Gastrocnemius medialis (tissue), 4 donors: ENCODE measurements around the gene ENG.

Source experiments
- CTCF ChIP-seq, 5 experiments: fragments of 450-650 bp in 3 of 5; fragments of 200-600 bp in 2 of 5; sonication (generic) in 2 of 5; IDR thresholded peaks in 4 of 5; conservative IDR thresholded peaks in 1 of 5; 1 replicate in 4 of 5; 2 replicates in 1 of 5; pipeline ENCODE4 v1.5.1; 2016 to 2019; ENCODE audit warnings: antibody characterized with exemption in 5 of 5, mild to moderate bottlenecking in 3 of 5, moderate library complexity in 3 of 5
- POLR2A ChIP-seq, 2 donors: fragments of 450-650 bp; IDR thresholded peaks; one replicate each; pipeline ENCODE4 v1.6.1; 2017; ENCODE audit warnings: antibody characterized with exemption in 2 of 2, mild to moderate bottlenecking in 2 of 2, moderate library complexity in 2 of 2

DNA sequence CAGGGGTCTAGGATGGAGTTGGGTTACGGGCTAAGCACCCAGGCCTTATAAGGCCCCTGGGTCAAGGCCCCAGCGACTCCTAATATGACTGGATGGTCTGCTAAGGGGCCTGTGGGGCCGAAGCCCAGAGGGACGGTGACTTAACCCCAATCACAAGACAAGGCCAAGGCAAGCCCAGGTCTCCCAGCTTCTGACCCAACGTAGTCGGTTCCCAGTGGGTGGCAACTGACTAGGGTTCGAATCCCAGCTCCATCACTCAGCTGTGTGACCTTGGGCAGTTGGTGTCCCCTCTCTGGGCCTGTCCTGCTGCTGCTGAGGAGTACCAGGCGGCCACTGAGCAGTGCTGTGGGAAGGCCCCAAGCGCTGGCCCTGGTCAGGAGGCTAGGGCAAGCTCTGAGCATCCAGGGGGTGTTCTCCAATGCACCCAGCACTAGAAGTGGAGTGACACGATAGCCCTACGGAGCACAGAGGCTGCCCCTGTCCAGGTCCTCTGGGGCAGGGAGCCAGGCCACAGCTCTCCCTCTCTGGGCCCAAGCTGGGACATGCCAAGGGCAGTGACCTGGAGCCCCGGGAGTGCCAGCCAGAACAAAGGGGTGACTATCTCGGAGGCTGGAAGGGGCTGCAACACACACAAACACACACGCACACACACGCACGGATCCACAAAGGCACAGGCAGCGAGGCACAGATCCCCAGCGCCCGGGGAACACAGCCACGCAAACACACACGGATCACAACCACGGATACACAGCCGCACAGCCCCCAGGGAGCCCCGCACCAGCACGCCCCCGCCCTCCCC is 22.5 kb upstream of the ENG start:
- no peak for TF ChIP-seq CTCF (IDR thresholded peaks at IDR 0.05 in 4 of 5, conservative IDR thresholded peaks at IDR 0.05 in 1 of 5)
- TF ChIP-seq POLR2A (IDR thresholded peaks at IDR 0.05): no peak
